GM18508 (cell line): ENCODE data around the gene KMT2E.
"Not testable (repeated sequence)": the region's sequence is repeated elsewhere in the genome, so short reads cannot be mapped to it uniquely, and the experiment has no call there.

Experiments used
- ATAC-seq: cut with Tn5 transposase; IDR thresholded peaks from one replicate; pipeline ENCODE4 v1.9.1; 2021; ENCODE audit warnings: moderate number of reproducible peaks; ENCODE audit not compliant: insufficient read depth, unreplicated experiment

KMT2E gene

DNA sequence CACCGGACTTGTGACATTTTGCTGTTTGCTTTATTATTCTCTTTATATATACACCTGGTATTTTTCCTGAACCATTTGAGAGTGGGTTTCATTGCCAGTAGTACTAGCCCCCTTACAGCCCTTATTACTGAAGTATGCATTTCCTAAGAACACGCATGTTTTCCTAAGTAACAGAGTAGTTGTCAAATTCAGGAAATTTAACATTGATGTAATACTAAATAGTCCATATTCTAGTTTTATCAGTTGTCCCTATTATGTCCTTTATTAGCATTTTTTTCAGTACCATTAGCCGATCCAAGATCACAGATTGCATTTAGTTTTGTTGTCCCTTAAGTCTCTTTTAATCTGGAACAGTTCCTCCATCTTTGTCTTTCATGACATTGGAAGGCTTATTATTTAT is 8.0 kb downstream of the KMT2E start:
- ATAC-seq: no peak

DNA sequence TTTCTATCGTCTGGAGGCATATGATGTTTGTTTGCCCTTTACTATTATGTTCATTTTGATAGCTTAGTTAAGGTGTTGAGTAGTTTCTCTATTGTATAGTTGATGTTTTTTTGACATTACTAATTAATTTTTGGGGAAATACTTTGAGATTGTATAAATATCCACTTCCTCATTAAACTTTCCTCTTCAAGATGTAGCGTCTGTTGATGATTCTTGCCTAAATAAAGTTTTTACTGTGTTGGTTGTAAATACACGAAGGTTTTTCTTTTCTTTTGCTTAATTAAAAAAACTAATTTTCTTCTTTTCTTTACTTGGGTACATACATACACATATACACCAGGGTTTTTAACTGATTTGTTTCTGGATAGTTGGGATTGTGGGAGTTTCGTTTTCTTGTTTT is 8.5 kb downstream of the KMT2E start:
- no peak for ATAC-seq

DNA sequence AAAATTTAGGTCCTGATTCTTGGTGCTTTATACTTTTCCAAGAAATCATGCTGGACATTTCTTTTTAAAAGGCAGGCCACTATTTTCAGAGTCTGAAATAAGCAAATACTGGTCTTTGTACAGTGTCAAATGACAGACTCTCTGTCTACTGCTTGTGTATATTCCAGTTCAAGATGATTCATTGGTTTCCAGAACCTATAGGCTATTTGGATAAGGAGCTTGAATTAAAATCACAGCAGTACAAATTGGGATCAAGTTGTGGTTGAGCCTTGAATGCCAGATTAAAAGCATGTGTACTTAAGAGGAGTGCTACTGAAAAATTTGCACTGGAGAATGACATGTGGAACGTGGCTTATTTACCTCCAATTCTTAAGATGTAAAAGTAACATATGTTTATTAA is 10.7 kb downstream of the KMT2E start:
- no peak for ATAC-seq

DNA sequence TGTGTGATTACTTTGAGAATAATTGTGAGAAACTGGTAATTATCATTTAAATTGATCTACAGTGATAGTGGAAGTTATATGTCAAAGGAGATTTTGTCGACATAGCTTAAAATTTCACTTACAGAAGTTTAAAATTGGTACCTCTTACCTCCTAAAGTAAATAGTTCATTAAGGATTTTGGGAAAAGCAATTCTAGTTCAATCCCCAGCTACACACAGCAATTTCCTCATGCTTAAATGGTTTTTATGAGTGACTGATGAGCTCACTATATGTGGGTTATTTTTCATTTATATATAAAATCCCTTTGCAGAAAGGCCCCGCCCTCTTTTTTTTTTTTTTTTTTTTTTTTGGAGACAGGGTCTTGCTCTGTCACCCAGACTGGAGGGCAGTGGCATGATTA is 12.7 kb downstream of the KMT2E start:
- no peak for ATAC-seq

DNA sequence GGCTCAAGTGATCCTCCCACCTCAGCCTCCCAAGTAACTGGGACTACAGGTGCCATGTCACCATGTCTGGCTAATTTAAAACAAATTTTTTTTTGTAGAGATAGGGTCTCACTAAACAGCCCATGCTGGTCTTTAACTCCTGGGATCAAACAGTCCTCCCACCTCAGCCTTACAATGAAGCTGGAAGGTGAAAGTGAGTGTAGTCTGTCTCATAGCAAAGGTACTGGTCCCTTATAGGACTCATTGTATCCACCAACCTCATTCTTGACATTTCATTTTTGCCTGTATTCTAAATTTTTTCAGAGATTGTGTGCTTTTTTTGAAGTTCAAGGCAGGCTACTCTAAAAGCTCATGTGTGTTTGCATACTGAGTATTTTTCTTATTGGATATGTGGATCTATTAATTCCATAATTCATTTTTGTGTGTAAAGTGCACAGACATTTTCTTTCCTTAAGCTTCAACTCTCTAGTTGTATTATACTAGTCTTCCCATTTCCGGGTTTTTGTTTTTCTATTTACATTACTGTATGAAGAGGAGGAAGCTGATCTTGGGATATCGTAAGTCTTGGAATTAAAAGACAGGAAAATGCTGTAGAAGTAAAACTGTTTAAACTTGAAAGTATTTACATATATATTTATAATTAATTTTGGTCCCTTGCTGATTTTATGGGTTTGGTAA is 13.3 kb downstream of the KMT2E start:
- no peak for ATAC-seq

DNA sequence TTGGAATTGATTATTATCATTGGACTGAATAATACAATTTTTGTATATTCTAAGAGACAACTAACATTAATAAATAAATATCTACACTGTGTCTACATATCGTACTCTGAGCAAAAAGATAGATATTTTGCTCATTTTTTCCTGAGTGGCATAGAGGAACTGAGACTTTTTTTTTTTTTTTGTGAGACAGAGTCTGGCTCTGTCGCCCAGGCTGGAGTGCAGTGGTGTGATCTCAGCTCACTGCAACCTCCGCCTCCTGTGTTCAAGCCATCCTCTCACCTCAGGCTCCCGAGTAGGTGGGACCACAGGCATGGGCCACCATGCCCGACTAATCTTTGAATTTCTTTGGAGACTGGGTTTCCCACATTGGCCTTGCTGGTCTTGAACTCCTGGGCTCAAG is 14.0 kb downstream of the KMT2E start:
- ATAC-seq: no peak

DNA sequence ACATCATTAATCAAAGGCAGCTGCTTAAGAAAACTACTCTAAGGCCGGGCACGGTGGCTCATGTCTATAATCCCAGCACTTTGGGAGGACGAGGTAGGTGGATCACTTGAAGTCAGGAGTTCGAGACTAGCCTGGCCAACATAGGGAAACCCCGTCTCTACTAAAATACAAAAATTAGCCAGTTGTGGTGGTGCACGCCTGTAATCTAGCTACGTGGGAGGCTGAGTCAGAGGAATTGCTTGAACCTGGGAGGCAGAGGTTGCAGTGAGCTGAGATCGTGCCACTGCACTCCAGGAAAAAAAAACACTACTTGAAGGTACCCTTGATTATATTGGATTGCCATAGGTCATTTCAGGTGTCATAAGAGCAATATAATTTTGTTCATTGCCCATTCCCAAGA is 14.9 kb downstream of the KMT2E start:
- not testable (repeated sequence) for ATAC-seq

DNA sequence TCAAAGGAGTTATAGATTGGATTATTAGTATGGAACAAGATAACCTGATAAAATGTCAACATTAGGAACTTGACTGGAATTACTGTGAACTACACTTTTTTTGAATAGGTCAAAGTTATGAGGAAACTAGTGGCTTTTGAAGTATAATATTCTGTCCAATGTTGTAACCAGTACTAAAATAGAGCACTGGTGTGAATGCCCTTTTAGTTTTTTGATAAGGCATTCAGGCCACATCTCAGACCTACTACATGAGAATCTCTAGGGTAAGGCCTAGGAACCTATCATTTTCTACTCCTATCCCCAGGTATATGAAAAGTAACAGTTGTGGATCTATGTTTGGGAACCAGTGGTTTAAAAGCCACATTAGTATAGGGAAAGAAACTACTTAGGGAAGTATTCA is 16.4 kb downstream of the KMT2E start:
- ATAC-seq: no peak

DNA sequence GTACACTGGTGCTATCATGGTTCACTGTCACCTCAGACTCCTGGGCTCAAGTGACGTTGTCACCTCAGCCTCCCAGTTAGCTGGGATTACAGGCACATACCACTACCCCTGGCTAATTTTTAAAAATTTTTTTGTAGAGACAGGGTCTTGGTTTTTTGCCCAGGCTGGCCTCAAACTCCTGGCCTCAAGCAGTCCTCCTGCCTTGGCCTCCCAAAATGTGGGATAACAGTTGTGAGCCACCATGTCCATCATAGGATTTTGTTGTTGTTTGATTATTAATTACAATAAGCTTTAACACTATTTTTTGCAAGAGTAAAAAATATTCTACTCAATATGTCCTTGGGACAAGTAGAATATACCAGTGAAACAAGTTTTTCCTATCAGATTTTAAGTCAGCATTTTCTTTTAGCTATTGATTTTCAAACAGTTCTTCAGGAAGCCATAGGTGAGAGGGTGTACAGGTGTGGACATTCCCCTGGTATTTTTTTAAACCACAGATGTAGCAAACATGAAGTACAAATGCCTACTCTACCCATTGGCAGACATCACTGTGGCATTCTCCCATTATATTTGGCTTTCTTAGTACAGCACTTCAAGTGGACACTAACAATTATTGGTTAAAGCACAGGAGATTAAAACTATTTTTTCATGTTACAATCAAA is 18.7 kb downstream of the KMT2E start:
- no peak for ATAC-seq

DNA sequence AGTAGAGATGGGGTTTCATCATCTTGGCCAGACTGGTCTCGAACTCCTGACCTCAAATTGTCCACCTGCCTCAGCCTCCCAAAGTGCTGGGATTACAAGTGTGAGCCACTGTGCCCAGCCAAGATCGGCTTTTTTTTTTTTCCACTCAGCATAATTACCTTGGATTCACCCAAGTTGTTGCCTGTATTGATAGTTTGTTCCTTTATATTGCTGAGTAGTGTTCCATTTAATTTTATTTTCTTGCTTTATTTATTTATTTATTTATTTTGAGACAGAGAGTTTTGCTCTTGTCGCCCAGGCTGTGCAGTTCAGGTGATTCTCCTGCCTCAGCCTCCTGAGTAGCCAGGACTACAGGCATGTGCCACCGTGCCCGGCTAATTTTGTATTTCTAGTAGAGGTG is 21.3 kb downstream of the KMT2E start:
- ATAC-seq: no peak

DNA sequence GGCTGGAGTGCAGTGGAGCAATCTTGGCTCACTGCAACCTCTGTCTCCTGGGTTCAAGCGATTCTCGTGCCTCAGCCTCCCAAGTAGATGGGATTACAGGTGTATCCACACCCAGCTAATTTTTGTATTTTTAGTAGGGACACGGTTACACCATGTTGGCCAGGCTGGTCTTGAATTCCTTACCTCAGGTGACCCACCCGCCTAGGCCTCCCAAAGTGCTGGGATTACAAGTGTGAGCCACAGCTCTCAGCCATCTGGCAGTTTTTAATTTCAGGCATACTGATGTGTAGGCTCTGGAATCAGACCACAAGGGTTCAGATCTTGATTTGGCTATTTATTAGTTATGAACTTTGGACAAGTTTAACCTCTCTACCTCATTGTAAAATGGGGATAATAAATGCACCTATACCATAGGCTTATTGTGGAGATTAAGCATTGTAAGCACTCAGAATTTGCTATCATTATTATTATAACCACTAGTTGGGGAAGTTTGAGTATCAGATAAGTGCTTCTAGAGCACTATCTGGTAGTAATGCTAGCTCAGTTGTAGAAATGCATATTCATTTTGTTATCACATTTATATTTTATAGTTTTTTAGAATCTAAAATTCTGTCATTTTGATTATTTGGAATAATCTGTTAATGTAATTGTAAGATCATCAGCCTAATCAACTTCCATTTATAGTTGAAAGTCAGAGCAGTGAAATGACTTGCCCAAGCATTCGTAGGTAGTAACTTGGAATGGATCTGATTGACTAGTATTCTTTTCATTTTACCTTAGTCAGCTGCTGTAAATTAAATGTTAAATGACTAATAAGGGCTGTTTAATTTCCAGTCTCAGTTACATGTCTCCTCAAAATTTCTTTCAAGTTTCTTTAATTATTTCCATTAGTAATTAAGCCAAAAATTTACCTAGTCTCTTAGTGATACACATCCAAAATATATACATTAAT is 22.5 kb downstream of the KMT2E start:
- ATAC-seq: no peak

DNA sequence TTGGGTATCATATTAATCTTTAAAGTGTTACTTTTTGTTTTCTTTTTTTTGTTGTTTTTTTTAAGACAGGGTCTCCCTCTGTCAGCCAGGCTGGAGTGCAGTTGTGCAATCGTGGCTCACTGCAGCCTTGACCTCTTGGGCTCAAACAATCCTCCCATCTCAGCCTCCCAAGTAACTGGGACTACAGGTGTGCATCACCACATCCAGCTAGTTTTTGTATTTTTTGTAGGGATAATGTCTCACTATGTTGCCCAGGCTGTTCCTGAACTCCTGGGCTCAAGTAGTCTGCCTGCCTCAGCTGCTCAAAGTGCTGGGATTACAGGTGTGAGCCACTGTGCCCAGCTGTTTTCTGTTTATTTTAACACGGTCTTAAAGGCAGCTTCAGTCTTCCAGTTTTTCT is 23.3 kb downstream of the KMT2E start:
- no peak for ATAC-seq

DNA sequence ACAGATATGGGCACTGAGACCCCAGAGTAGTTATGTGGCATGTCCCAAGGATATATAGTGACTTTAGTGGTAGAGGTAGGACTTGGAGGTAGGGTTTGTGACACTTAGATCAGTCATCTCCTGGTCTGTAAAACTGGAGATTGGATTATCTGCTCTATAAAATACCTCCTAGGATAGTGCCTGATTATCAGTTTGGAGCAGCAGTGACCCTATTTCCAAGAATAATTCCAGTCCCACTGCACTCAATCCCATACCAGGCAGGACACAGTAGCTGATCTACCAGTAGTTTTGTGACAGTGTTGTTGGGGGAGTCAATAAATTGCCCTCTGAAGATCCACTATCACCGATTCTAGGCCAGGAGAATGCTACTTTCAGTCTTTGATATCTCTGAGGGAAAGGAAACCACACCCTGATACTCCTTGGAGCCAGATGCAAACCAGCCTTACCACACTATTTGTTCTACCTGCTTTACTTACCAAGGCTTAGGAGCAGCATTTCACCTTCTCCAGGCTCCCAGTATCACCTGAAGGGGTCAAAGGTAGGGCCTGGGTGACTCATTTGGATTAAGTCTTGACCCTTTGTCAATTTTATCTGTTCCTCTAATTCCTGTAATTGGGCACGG is 30.6 kb downstream of the KMT2E start:
- no peak for ATAC-seq

DNA sequence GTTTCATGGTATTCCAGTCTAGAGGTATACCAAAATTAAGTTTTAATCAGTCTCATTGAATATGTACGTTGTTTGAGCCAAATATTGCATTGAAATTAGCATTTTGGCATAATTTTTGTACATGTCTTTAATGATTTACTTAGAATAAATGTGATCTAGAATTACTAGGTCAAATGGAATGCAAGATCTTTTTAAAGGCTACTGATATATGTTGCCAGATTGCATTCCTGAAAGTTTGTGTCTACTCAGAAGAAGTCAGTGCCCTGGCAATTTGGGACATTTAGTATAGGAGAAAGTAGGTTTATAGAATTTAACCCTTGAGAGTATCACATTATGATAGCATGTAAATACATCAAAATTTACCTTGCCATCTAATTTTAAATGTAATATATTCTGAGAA is 32.4 kb downstream of the KMT2E start:
- ATAC-seq: no peak

DNA sequence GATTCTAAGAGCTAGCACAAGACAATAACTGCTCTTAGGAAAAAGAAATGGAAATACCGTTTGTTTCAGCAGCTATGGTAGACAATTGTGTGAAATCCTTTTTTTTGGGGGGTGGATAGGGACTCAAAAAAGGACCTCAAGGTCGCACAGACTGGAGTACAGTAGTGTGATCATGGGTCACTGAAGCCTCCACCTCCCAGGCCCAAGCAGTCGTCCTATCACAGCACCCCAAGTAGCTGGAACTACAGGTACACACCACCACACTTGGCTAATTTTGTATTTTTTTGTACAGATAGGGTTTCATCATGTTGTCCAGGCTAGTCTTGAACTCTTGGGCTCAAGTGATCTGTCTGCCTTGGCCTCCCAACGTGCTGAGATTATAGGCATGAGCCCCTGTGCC is 33.9 kb downstream of the KMT2E start:
- no peak for ATAC-seq

DNA sequence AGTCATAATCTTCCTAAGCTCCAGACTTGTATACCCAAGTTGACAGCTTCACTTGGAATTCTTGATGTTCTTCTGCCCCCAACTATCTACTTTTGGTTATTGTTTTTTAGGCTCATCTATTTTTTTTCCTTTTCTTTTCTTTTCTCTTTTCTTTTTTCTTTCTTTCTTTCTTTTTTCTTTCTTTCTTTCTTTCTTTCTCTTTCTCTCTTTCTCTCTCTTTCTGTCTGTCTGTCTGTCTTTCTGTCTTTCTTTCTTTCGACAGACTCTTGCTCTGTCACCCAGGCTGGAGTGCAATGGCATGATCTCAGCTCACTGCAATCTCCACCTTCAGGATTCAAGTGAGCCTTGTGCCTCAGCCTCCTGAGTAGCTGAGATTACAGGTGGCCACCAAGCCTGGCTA is 36.5 kb downstream of the KMT2E start:
- no peak for ATAC-seq

DNA sequence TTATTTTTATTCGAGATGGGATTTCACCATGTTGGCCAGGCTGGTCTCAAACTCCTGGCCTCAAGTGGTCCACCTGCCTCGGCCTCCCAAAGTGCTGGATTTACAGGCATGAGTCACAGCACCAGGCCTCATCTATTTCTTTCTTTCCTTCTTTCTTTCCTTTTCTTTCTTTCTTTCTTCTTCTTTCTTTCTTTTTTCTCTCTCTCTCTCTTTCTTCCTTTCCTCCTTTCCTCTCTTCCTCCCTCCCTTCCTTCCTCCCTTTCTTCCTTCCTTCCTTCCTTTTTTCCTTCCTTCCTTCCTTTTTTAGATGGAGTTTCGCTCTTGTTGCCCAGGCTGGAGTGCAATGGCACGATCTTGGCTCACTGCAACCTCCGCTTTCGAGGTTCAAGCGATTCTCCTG is 36.9 kb downstream of the KMT2E start:
- not testable (repeated sequence) for ATAC-seq

DNA sequence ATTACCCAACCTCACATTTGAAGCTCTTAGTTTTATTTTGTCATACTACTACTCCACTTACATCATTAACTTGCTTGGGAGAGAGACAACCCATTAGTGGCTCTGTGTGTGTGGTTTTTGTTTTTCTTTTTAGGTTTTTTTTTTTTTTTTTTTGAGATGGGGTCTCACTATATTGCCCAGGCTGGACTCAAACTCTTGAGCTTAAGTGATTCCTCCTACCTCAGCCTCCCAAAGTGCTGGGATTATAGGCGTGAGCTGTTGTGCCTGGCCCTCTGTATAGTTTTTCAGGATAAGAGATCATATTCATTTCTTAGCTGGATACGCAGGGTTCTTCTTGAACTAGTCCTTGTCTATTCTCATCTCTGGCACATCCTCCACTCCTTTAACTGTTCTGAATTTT is 41.1 kb downstream of the KMT2E start:
- ATAC-seq: no peak

DNA sequence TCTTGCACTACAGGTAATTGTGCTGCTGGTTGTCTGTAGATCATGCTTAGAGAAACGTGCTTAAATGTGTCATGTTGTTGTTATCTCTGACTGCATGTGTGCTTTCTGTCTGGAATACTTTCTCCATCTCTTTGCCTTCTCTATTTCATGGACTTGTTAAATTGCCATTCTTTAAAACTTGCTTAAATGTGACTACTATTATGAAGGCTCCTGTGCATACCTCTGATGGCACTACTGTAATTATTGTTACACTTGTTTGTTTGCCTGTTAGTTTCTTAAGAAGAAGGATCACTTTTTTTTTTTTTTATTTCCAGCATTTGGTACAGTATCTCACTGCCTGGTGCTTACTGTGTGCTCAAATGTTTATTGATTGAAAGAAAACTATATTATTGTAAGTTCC is 41.6 kb downstream of the KMT2E start:
- no peak for ATAC-seq

DNA sequence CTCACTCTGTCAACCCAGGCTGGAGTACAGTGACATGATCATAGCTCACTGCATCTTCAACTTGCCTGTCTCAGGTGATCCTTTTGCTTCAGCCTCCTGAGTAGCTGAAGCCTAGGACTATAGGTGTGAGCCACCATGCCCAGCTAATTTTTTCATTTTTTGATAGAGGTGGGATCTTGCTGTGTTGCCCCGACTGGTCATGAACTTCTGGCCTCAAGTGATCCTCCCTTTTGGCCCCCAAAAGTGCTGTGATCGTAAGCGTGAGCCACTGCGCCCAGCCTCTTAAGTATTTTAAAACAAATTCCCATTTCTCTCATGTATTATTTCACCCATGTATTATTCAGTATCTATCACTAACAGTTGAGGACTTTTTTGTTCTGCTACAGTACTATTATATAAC is 43.5 kb downstream of the KMT2E start:
- ATAC-seq: no peak

DNA sequence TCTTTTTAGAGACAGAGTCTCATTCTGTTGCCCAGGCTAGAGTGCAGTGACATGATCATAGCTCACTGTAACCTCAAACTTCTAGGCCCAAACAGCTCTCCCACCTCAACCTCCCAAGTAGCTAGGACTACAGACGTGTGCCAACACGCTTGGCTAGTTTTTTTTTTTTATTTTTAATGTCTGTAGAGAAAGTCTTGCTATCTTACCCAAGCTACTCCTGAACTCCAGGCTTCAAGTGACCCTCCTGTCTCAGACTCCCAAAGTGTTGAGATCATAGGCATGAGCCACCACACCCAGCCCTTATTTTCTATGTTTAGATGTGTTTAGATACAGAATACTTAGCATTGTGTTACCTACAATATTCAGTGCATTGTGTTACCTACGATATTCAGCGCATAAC is 46.4 kb downstream of the KMT2E start:
- no peak for ATAC-seq
